Mesendoderm (in vitro differentiated cells): ENCODE results near the gene C1QTNF7. TPM values are rescaled to one million over a fixed set of nuclear protein-coding genes. Genes with fewer than 3 reads are reported as not detected.

ENCODE experiments used
- DNase-seq: peaks from one replicate; pipeline ENCODE4 v3.0.0; 2013
- H2AK5ac ChIP-seq: 2 replicates; pipeline ENCODE4 v1.6.1; 2013; ENCODE audit warnings: low read length, inconsistent platforms
- H2BK120ac ChIP-seq: 2 replicates; pipeline ENCODE4 v1.6.1; 2013; ENCODE audit warnings: low read depth, mild to moderate bottlenecking, low read length, moderate library complexity, mixed read lengths
- H2BK15ac ChIP-seq: replicated peaks from 2 replicates; pipeline ENCODE4 v1.6.1; 2013; ENCODE audit warnings: low read depth, mild to moderate bottlenecking, moderate library complexity
- H2BK5ac ChIP-seq: 2 replicates; pipeline ENCODE4 v1.6.1; 2013; ENCODE audit warnings: low read length, inconsistent platforms
- H3K18ac ChIP-seq: 2 replicates; pipeline ENCODE4 v1.6.1; 2013; ENCODE audit warnings: mild to moderate bottlenecking, low read length, mixed read lengths
- H3K23ac ChIP-seq: one replicate; pipeline ENCODE4 v1.6.1; 2013; ENCODE audit warnings: low read length
- H3K27ac ChIP-seq: 2 replicates; pipeline ENCODE4 v1.5.1; 2013; ENCODE audit warnings: low read depth, mild to moderate bottlenecking, inconsistent platforms, low read length, moderate library complexity
- H3K27me3 ChIP-seq: 2 replicates; pipeline ENCODE4 v1.6.1; 2013; ENCODE audit warnings: low read length, control low read depth, mild to moderate bottlenecking, inconsistent platforms; ENCODE audit not compliant: insufficient read depth, poor library complexity
- H3K36me3 ChIP-seq: 2 replicates; pipeline ENCODE4 v1.6.1; 2013; ENCODE audit warnings: low read length, inconsistent platforms; ENCODE audit not compliant: control insufficient read depth, insufficient read depth
- H3K4ac ChIP-seq: one replicate; pipeline ENCODE4 v1.6.1; 2013; ENCODE audit warnings: low read depth, mild to moderate bottlenecking, low read length, moderate library complexity
- H3K4me1 ChIP-seq: 2 replicates; pipeline ENCODE4 v1.6.1; 2013; ENCODE audit warnings: low read depth, low read length, inconsistent platforms; ENCODE audit not compliant: control insufficient read depth
- H3K4me2 ChIP-seq: 2 replicates; pipeline ENCODE4 v1.6.1; 2013; ENCODE audit warnings: low read length
- H3K4me3 ChIP-seq: 2 replicates; pipeline ENCODE4 v1.5.1; 2013; ENCODE audit warnings: mild to moderate bottlenecking, low read length
- H3K56ac ChIP-seq: one replicate; pipeline ENCODE4 v1.6.1; 2013; ENCODE audit warnings: low read length
- H3K79me1 ChIP-seq: 2 replicates; pipeline ENCODE4 v1.6.1; 2013; ENCODE audit warnings: low read length, inconsistent platforms
- H3K79me2 ChIP-seq: 2 replicates; pipeline ENCODE4 v1.6.1; 2013; ENCODE audit warnings: mild to moderate bottlenecking, low read length; ENCODE audit not compliant: control insufficient read depth, insufficient read depth
- H3K9ac ChIP-seq: 2 replicates; pipeline ENCODE4 v1.6.1; 2013; ENCODE audit warnings: low read length, inconsistent platforms
- H4K5ac ChIP-seq: one replicate; pipeline ENCODE4 v1.6.1; 2013; ENCODE audit warnings: low read length
- H4K8ac ChIP-seq: one replicate; pipeline ENCODE4 v1.6.1; 2013; ENCODE audit warnings: low read depth, mild to moderate bottlenecking, control low read depth, low read length, moderate library complexity
- WGBS: extraction: QIAGEN DNeasy Blood & Tissue Kit; methylation state at CpG from one replicate; pipeline ENCODE4 v1.1.7; 2013; ENCODE audit warnings: low lambda C conversion rate, missing lambda C conversion rate; ENCODE audit not compliant: insufficient coverage; ENCODE audit errors: extremely low coverage; 5-methylcytosine and 5-hydroxymethylcytosine counted together
- small RNA-seq: library from polyadenylated mRNA; stranded (forward); fragments of <200 nt; extraction: miRNeasy Mini kit (QIAGEN cat#:217004); gene quantifications from one replicate; pipeline ENCODE3, GENCODE V24; 2013; ENCODE audit not compliant: insufficient read depth

C1QTNF7 gene

DNA sequence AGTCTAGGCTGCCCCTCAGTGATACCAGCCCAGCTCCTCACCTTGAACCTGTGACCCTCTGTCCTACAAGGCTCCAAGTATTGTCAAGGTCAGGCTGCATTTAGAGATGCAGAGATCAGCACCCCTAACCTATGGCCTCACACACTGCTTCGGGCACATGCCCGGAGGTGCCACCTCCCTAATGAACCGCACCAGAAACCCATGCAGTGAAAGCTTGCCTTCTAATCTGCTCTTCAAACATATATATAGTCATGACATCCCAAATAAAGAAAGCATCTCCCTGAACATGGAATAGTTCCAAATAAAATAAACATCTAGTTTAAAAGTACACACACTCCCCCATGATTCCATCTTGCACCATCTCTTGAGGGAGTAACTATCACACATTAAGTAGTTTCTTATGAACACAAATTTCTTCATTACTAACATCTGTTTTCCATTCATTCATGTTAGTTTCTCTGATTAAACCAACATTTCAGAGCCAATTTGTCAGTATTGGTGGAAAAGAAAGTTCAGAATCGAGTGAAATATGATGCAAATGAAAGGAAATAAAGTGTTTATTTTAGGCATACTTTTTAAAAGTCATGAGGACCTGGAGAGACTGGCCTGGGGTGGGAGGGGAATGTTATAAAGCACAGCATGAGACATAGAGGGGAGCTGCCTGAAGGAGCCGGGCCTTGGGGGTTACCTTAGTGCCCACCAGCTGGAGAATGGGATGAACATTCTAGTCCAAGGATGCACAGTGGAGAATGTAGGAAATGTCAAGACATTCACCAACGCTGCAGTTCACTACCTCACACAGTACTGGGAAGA lies 61.0 kb downstream of the C1QTNF7 start:
- Histone ChIP-seq H3K23ac (no peak overlapping the region), H3K4me2 (no peak overlapping the region), H3K27ac (no peak overlapping the region), H3K56ac (no peak overlapping the region), H3K79me1 (no peaks in the 10 kb centered on the region), H2BK5ac (no peak overlapping the region), H3K4ac (no peak overlapping the region), H3K79me2 (no peaks in the 10 kb centered on the region), H4K8ac (no peak overlapping the region), H4K5ac (no peak overlapping the region), H2AK5ac (no peak overlapping the region), H3K18ac (no peak overlapping the region), H3K4me3 (no peak overlapping the region), H3K27me3 (no peaks in the 10 kb centered on the region), H3K4me1 (no peaks in the 10 kb centered on the region), H3K36me3 (no peaks in the 10 kb centered on the region), H2BK120ac (no peak overlapping the region), H2BK15ac (no peak overlapping the region), H3K9ac (no peak overlapping the region)
- no CpG with 5 or more reads among the region's 6 CpGs for WGBS
- DNase-seq, result no peak

DNA sequence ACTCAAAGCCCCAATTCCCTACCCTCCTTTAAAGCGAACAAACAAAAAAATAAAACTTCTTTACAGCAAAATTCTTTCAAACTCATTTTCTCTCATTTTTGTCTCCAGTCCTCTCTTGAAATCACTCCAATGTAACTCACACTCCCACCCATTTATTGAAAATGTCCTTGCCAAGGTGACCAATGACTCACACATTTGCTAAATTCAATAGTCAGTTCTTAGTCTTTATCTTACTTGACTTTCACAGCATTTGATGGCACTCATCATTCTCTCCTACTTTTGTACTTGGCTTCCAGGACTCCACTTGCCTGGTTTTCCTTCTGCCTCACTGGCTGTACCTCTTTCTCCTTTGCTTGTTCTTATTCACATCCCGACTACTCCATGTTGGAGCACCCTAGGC lies 61.7 kb downstream of the C1QTNF7 start:
- no peak overlapping the region for H3K9ac ChIP-seq
- H4K8ac ChIP-seq, result no peak overlapping the region
- no peak overlapping the region for H3K23ac ChIP-seq
- no peaks in the 10 kb centered on the region for H3K79me2 ChIP-seq
- no peak overlapping the region for H3K56ac ChIP-seq
- H3K4me1 ChIP-seq, result no peaks in the 10 kb centered on the region
- no peak overlapping the region for H3K4me2 ChIP-seq
- no peaks in the 10 kb centered on the region for H3K79me1 ChIP-seq
- H3K4ac ChIP-seq, result no peak overlapping the region
- no peak overlapping the region for H2AK5ac ChIP-seq
- no peak overlapping the region for H3K27ac ChIP-seq
- H2BK15ac ChIP-seq, result no peak overlapping the region
- H2BK120ac ChIP-seq, result no peak overlapping the region
- H4K5ac ChIP-seq, result no peak overlapping the region
- DNase-seq, result no peak
- H2BK5ac ChIP-seq, result no peak overlapping the region
- H3K18ac ChIP-seq, result no peak overlapping the region
- 100% methylated on average over 1 of the region's 2 CpGs for WGBS
- H3K27me3 ChIP-seq, result no peaks in the 10 kb centered on the region
- H3K4me3 ChIP-seq, result no peak overlapping the region
- H3K36me3 ChIP-seq, result no peaks in the 10 kb centered on the region

DNA sequence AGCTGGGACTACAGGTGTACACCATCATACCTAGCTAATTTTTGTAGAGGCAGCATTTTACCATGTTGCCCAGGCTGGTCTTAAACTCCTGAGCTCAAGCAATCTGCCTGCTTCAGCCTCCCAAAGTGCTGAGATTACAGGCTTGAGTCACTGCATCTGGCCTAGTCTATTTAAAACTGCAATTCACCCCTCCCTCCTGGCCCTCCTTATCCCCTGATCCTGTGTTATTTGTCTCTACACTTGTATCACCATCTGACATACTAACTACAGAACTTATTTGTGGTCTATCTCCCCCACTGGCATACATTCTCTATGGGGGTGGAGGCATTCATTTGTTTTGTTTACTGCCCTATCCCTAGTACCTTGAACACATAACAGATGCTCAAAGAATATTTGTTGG lies 65.6 kb downstream of the C1QTNF7 start:
- Histone ChIP-seq H4K5ac (no peak overlapping the region), H3K9ac (no peak overlapping the region), H3K4ac (no peak overlapping the region), H3K4me2 (no peak overlapping the region), H3K18ac (no peak overlapping the region), H3K79me2 (no peaks in the 10 kb centered on the region), H3K4me3 (no peak overlapping the region), H4K8ac (no peak overlapping the region), H2BK15ac (no peak overlapping the region), H3K79me1 (no peaks in the 10 kb centered on the region), H3K36me3 (no peaks in the 10 kb centered on the region), H2AK5ac (no peak overlapping the region), H3K4me1 (no peaks in the 10 kb centered on the region), H3K23ac (no peak overlapping the region), H2BK5ac (no peak overlapping the region), H2BK120ac (no peak overlapping the region), H3K56ac (no peak overlapping the region), H3K27me3 (no peaks in the 10 kb centered on the region), H3K27ac (no peak overlapping the region)
- no peak for DNase-seq

DNA sequence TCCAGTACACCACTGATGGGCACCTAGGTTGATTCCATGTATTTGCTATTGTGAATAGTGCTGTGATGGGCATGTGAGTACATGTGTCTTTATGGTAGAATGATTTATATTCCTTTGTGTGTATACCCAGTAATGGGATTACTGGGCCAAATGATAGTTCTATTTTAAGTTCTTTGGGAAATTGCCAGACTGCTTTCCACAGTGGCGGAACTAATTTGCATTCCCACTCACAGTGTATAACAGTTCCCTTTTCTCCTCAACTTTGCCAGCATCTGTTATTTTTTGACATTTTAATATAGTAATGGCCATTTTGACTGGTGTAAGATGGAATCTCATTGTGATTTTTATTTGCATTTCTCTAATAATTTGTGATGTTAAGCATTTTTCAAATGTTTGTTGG lies 67.8 kb downstream of the C1QTNF7 start:
- Histone ChIP-seq H3K79me2 (no peaks in the 10 kb centered on the region), H3K4me3 (no peak overlapping the region), H3K4ac (no peak overlapping the region), H3K4me1 (no peaks in the 10 kb centered on the region), H3K23ac (no peak overlapping the region), H3K79me1 (no peaks in the 10 kb centered on the region), H3K36me3 (no peaks in the 10 kb centered on the region), H2BK15ac (no peak overlapping the region), H2BK5ac (no peak overlapping the region), H3K27me3 (no peaks in the 10 kb centered on the region), H2AK5ac (no peak overlapping the region), H3K4me2 (no peak overlapping the region), H3K18ac (no peak overlapping the region), H3K27ac (no peak overlapping the region), H3K56ac (no peak overlapping the region), H2BK120ac (no peak overlapping the region), H3K9ac (no peak overlapping the region), H4K5ac (no peak overlapping the region), H4K8ac (no peak overlapping the region)
- WGBS, result no CpG with 5 or more reads among the region's 1 CpG
- no peak for DNase-seq

Small RNAs within 50 kb of the gene (small RNA-seq; reads per million reads assigned to genes)
- gene AC007016.1, result not detected
